Subcutaneous adipose tissue (tissue), 4 donors: ENCODE results near the gene TBCEL. TPM values are rescaled to one million over a fixed set of nuclear protein-coding genes. Genes with fewer than 3 reads are reported as not detected.

Experiments
- CTCF ChIP-seq: fragments of 450-650 bp; IDR thresholded peaks from one replicate; pipeline ENCODE4 v1.5.1; 2016; ENCODE audit warnings: low read depth, mild to moderate bottlenecking, control low read depth, antibody characterized with exemption, moderate library complexity
- total RNA-seq, 4 donors: library from RNA; depleted of rRNA; stranded (reverse); fragments of >200 nt; gene quantifications; one replicate each; pipeline ENCODE4 v1.1.0, GENCODE V29; 2016

TBCEL gene
- total RNA-seq, 4 donors from 2014 or later: 15.8 to 26.0 (median 18.2) TPM

- no peak for TF ChIP-seq CTCF
Observed at GRCh38 chr11:120988603-120989002, 35.3 kb upstream of the TBCEL start.

DNA sequence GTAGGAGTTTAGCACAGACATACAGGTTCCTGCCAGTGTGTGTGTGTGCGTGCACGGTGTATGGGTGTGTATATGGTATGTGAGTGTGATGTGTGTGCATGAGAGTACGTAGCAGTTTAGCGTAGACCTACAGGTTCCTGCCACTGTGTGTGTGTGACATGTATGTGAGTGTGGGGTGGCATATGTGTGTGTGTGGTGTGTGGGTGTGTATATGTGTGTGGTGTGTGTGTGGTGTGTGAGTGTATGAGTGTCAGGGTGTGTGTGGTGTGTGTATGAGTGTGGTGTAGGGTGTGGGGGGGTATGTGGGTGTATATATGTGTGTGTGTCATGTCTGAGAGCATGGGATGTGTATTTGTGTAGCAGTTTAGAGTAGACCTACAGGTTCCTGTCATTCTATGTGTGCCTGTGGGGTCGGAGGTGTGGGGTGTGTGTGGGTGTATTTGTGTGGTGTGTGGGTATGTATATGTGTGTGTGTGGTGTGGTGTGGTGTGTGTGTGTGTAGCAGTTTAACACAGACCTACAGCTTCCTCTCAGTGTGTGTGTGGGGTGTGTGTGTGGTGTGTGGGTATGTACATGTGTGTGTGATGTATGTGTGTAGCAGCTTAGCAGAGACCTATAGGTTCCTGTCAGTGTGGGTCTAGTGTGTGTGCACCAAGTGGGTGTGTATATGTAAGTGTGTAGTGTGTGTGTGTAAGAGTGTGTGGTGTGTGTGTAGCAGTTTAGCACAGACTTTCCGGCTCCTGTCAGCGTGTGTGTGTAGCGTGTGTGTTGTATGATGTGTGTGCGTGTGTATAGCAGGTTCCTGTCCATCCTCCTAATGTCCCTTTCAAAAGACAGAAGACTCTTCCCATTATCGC, 31.8 kb upstream of the TBCEL start:
- TF ChIP-seq CTCF: no peak

GRCh38 chr11:120994091-120994859, 29.6 kb upstream of the TBCEL start:
- TF ChIP-seq CTCF: no peak

GRCh38 chr11:120995184-120995583, 28.7 kb upstream of the TBCEL start:
- TF ChIP-seq CTCF: no peak

- no peak for TF ChIP-seq CTCF
Observed at GRCh38 chr11:120996973-120997372, 26.9 kb upstream of the TBCEL start.

- no peak for TF ChIP-seq CTCF
Observed at GRCh38 chr11:120998581-120998980, 25.3 kb upstream of the TBCEL start.

- no peak for TF ChIP-seq CTCF
Observed at GRCh38 chr11:121004206-121004840, 19.6 kb upstream of the TBCEL start.
